Muscle of leg (tissue), 11 donors: ENCODE results near the gene NUMB. TPM values are rescaled to one million over a fixed set of nuclear protein-coding genes. Genes with fewer than 3 reads are reported as not detected.

Source experiments
- DNase-seq: peaks from one replicate; pipeline ENCODE4 v3.0.0; 2013
- H3K27ac ChIP-seq: one replicate; pipeline ENCODE4 v1.5.1; 2013; ENCODE audit warnings: mild to moderate bottlenecking, low read length, control low read depth
- H3K27me3 ChIP-seq: one replicate; pipeline ENCODE4 v1.6.1; 2013; ENCODE audit warnings: low read length; ENCODE audit not compliant: control insufficient read depth, insufficient read depth
- H3K36me3 ChIP-seq: one replicate; pipeline ENCODE4 v1.6.1; 2013; ENCODE audit warnings: low read length; ENCODE audit not compliant: control insufficient read depth, insufficient read depth
- H3K4me1 ChIP-seq: one replicate; pipeline ENCODE4 v1.6.1; 2013; ENCODE audit warnings: low read length; ENCODE audit not compliant: control insufficient read depth, insufficient read depth
- H3K4me3 ChIP-seq: one replicate; pipeline ENCODE4 v1.5.1; 2013; ENCODE audit warnings: low read length, control low read depth
- H3K9me3 ChIP-seq: replicated peaks from 2 replicates; pipeline ENCODE4 v1.6.1; 2013; ENCODE audit warnings: low read depth, low read length; ENCODE audit not compliant: control insufficient read depth
- WGBS: methylation state at CpG from one replicate; pipeline ENCODE4 v1.1.5; 2013; ENCODE audit warnings: missing lambda C conversion rate; ENCODE audit not compliant: insufficient coverage; 5-methylcytosine and 5-hydroxymethylcytosine counted together
- polyA plus RNA-seq, 8 donors: library from polyadenylated mRNA; unstranded; fragments of 120-200 nt; gene quantifications; one replicate each; pipeline versions ENCODE4 v1.2.1 to v1.2.3, GENCODE V29; 2013; ENCODE audit warnings: inconsistent platforms in 1 of 8, low replicate concordance in 1 of 8; ENCODE audit not compliant: insufficient read length in 8 of 8, insufficient read depth in 1 of 8
- total RNA-seq: library from RNA; stranded (reverse); fragments of 120-200 nt; gene quantifications from one replicate; pipeline ENCODE4 v1.2.4, GENCODE V29; 2013

NUMB gene
- total and polyA plus RNA-seq, 9 donors = 15.1 to 38.7 (median 29.8) TPM

DNA sequence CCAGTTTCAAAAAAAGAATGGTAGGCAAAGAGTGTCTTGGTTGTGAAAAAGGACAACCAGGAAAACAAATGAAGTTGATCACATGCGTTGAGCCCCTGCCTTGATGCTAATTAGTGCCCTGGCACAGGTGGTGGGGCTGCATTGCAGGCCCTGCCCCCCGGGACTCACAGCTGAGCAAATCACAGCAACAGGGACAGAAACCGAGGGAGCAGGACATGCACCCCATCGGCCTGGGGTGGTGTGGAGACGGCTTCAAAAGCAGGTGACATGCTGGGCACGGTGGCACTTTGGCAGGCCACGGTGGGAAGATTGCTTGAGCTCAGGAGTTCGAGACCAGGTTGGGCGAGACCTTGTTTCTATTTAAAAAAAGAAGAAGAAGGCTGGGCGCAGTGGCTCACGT lies 222.2 kb downstream of the NUMB start:
- no peak overlapping the region for H3K4me3 ChIP-seq
- no peak overlapping the region for H3K27ac ChIP-seq
- H3K4me1 ChIP-seq = peaks cover 41% of the 10 kb centered on the region
- H3K27me3 ChIP-seq = peaks cover 77% of the 10 kb centered on the region
- 51% methylated on average over 11 of the region's 11 CpGs for WGBS
- DNase-seq = no peak
- H3K9me3 ChIP-seq = no peaks in the 10 kb centered on the region
- H3K36me3 ChIP-seq = no peaks in the 10 kb centered on the region

DNA sequence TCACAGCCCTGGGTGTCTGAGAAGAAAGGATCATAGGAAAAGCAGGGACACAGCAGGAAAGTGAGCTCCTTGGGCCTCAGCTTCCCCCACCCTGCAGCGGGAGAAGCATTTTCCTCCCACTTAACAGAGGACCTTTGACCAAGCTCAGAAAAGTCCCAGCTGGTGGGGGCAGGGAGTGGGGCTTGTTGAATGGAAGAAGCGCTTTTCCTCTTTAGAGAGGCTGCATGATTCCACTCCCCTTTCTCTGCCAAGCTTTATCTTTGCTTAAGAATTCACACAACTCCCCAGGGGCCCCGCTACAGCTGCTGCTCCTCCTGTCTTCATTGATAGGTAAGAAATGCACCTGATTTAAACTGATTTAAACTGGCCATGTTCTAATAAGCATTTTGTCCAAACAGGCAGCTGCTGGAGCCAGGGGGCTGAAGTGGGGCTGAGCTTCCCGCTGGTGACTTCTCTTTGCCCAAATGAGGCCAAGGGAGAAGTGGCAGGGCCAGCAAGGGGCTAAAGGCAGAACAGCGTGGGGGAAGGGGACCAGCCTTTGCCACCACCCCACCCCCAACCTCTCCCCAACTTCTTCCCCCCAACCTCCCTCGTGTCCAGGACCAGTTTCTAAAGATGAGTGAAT lies 222.7 kb downstream of the NUMB start:
- Histone ChIP-seq H3K4me1 (peaks cover 41% of the 10 kb centered on the region), H3K27me3 (peaks cover 72% of the 10 kb centered on the region), H3K4me3 (no peak overlapping the region), H3K27ac (no peak overlapping the region), H3K36me3 (no peaks in the 10 kb centered on the region), H3K9me3 (no peaks in the 10 kb centered on the region)
- WGBS = 17% methylated on average over 2 of the region's 6 CpGs
- peak; percentile 39 for DNase-seq

DNA sequence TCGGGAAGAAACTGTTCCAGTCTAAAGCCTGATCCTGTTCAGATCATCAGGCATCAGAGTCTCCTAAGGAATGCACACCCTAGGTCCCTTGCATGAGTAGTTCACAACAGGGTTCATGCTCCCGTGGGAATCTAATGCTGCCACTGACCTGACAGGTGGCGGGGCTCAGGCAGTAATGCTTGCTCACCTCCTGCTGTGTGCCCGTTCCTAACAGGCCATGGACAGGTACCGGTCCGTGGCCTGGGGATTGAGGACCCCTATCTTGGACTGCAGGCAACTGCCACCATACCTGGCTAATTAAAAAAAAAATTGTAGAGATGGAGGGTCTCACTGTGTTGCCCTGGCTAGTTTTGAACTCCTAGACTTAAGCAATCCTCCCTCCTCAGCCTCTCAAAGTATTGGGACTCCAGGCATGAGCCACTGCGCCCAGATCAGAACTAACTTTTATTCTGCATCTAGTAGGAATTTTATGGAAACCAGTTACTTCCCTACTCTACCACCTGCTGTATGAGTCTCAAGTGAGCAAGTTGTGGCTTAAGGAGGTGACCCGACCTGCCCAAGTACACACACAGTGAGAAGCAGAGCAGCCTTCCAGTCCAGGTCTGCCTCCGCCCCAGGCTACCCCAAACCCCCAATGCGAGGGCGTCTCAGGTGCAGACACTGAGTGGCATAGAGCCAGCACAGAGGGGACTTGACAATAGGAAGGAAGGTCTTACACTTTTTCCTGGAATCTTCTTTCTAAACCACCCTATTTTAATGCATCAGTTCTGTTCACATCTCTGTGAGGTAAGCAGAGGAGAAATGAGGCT lies 223.6 kb downstream of the NUMB start:
- H3K36me3 ChIP-seq = no peaks in the 10 kb centered on the region
- H3K27me3 ChIP-seq = peaks cover 63% of the 10 kb centered on the region

DNA sequence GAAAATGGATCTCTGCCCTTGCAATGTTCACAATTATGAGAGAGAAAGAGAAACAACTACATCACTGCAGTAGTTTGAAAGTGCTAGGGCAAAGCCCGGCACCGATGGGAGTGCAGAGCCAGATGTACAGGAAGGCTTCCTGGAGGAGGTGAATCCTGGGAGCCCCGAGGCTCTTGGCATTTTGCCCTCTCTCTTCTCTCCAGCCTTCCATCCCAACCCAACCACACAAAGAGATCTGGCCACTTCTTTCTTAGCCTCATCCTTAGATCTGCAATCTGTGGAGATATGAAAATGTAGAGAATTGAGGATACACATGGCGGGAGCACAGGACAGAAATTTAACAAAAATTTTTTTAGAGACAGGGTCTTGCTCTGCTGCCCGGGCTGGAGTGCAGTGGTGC lies 224.3 kb downstream of the NUMB start:
- Histone ChIP-seq H3K4me3 (no peak overlapping the region), H3K27me3 (peaks cover 56% of the 10 kb centered on the region), H3K9me3 (no peaks in the 10 kb centered on the region), H3K27ac (no peak overlapping the region), H3K4me1 (peaks cover 33% of the 10 kb centered on the region), H3K36me3 (no peaks in the 10 kb centered on the region)
- DNase-seq = no peak
- WGBS = 90% methylated on average over 2 of the region's 5 CpGs

More for the DNA sequence above, 223.6 kb downstream of the NUMB start:
- Histone ChIP-seq H3K4me1 (peaks cover 38% of the 10 kb centered on the region), H3K9me3 (no peaks in the 10 kb centered on the region), H3K27ac (no peak overlapping the region), H3K4me3 (no peak overlapping the region)
- WGBS = 73% methylated on average over 8 of the region's 11 CpGs
- no peak for DNase-seq

DNA sequence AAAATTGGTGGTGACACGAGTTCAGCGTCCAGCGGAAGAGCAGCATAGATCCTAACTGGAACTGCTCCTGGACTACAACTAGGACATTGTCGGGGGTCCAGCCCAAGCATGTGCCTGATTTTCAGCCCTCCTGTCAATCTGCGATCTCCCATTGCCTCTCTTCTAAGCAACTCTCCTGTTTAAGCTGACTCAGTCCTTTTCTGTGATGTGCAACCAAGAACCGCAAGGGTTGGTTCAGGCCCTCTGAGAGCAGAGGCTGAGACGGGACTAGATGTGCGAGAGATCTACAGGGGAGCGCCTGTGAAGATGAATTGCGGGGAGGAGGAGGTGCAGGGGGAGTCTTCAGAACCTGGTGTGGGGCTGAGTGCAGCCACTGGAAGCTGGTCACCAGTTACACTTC lies 224.8 kb downstream of the NUMB start:
- no peaks in the 10 kb centered on the region for H3K36me3 ChIP-seq
- no peaks in the 10 kb centered on the region for H3K9me3 ChIP-seq
- no peak overlapping the region for H3K4me3 ChIP-seq
- H3K27ac ChIP-seq = no peak overlapping the region
- DNase-seq = no peak
- H3K27me3 ChIP-seq = peaks cover 53% of the 10 kb centered on the region
- WGBS = 85% methylated on average over 7 of the region's 10 CpGs
- peaks cover 35% of the 10 kb centered on the region for H3K4me1 ChIP-seq

DNA sequence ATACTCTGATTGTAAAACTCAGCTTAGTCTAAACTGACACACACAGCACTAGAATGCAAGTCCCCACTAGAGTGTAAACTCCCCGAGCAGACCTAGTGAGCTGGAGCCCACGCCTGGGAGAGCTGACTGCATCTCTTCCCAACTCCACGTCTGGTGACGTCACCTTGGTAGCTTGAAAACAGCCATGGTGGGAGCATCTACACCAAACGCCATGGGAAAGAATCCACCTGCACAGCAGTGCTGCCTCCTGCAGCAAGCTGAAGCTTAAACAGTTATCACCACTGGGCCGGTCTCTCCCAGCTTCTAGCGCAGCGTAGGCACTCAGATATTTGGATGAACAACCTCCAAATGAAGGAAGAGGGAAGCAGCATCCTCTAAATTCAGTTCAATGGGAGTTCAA lies 225.4 kb downstream of the NUMB start:
- Histone ChIP-seq H3K27ac (no peak overlapping the region), H3K9me3 (no peaks in the 10 kb centered on the region), H3K36me3 (no peaks in the 10 kb centered on the region), H3K4me3 (no peak overlapping the region), H3K27me3 (peaks cover 47% of the 10 kb centered on the region), H3K4me1 (peaks cover 35% of the 10 kb centered on the region)
- 69% methylated on average over 8 of the region's 8 CpGs for WGBS
- DNase-seq = no peak

DNA sequence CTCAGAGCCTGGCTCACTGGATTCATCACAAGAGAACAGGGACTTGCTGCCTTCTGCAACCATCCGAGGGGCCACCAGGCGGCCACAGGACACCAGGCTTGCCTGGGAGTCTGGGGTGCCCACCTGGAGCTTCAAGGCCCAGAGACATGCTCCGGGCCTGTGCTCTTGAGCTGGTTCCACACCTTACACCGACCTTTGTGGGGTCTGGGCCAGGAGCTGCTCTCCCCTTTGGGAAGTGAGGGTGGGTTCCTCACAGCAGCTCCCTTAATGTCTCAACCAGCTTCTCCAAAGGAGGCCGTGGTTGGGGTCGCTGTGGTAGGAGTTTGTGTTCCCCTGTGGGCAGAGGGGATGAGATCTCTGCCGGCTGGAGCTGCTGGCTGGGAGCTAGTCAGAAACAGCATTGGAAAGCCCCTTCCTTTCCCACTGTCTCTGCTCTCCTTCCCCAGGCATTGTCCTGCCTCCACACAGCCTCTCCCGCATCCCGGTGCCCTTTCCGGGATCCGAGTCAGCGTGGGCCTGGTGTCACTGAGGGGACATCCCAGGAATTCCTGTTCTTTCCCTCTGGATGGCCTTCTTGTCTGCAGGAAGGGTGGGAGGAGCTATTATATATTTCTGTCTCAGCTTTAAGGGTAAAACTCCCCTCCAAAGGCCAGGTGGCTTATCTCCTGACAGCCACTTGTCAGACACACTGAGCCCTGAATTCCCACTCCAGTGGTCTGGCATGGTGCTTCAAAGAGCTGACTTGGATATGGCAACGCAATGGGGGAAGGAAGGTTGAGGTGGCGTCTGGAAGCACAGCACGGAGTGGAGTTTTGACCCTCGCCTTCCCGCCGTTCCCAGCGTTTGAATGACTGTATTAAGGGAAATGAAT lies 226.1 kb downstream of the NUMB start:
- Histone ChIP-seq H3K27me3 (peaks cover 40% of the 10 kb centered on the region), H3K4me3 (no peak overlapping the region), H3K4me1 (peaks cover 36% of the 10 kb centered on the region), H3K36me3 (no peaks in the 10 kb centered on the region), H3K27ac (no peak overlapping the region), H3K9me3 (no peaks in the 10 kb centered on the region)
- 41% methylated on average over 11 of the region's 19 CpGs for WGBS
- no peak for DNase-seq

DNA sequence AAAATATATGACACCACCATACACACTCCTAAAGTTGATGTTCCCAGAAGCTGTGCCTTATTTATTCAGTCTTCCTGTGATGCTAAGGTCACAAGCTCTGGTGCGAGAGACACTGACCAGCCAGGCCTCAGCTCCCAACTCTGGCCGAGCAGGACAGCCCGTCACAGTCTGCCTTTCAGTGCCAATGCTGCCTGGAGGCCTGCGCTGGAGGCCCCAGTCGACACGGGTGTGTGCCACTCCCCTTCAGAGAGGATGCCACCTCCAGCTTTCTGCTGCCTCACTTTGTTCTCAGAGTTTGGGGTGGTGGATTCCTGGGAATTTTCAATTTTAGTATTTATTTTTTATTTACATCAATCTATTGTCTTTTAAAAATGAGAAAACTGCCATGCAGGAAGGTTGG lies 228.3 kb downstream of the NUMB start:
- no peaks in the 10 kb centered on the region for H3K36me3 ChIP-seq
- WGBS = 89% methylated on average over 4 of the region's 6 CpGs
- no peak for DNase-seq
- H3K4me1 ChIP-seq = peaks cover 26% of the 10 kb centered on the region
- H3K9me3 ChIP-seq = no peaks in the 10 kb centered on the region
- no peak overlapping the region for H3K27ac ChIP-seq
- H3K4me3 ChIP-seq = no peak overlapping the region
- H3K27me3 ChIP-seq = peaks cover 20% of the 10 kb centered on the region

DNA sequence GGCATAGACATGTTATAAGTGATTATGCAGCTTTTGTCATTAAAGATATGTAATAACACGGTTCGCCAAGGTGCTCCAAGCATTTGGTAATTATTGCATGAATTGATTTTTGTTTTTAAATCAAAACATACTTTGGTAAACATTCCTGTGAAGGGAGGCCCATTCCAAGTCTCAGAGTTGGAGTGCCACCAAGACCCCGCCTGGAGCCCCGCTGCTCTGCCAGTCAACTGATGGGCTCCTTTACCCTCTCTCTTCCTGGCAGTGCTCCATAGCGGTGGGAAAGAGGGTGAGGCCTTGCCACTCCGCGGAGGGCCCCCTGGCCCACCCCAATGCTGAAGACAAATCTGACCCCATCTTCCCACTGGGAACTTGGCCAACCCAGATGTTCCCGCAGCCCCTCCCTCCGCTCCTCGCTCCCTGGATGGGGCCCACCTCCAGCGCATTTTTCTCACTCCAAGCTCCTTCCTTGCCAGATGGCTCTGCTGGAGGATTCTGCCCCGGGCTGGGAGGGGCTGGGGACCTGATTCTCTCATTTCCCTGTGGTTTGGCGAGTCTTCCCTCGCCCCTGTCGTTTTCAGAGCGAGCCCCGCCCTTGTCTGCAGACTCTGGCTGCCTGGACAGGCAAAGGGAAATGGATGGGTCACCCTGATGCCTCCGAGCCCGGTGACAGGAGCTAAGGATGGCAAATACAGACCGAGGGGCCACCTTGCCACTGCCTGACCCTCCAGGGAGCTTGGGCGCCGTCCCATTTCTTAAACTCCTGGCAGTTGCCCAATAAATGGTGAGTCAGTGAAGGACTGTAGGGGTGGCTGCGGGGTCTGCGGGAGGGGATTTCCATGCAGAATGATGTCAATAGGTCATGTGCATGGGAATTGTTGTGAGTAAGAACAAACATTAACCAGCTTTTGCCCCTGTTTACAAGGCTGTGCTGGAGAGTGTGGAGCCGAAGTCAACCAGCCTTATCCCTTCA lies 230.2 kb downstream of the NUMB start:
- 6% methylated on average over 15 of the region's 25 CpGs for WGBS
- no peaks in the 10 kb centered on the region for H3K36me3 ChIP-seq
- H3K9me3 ChIP-seq = no peaks in the 10 kb centered on the region
- peak overlapping the region; percentile 52 for H3K27ac ChIP-seq
- DNase-seq = peak; percentile 93
- H3K4me1 ChIP-seq = peaks cover 26% of the 10 kb centered on the region
- peaks cover under 1% of the 10 kb centered on the region for H3K27me3 ChIP-seq
- H3K4me3 ChIP-seq = no peak overlapping the region
